Measurements from ENCODE around the gene LY6G6D. TPM values are rescaled to one million over a fixed set of nuclear protein-coding genes. Genes with fewer than 3 reads are reported as not detected.

Gene LY6G6D
- total and polyA plus RNA-seq, 2 of the 13 experiments (the other 11 are each of a cell fraction or from before 2014, with no cell fraction given): not detected

DNA sequence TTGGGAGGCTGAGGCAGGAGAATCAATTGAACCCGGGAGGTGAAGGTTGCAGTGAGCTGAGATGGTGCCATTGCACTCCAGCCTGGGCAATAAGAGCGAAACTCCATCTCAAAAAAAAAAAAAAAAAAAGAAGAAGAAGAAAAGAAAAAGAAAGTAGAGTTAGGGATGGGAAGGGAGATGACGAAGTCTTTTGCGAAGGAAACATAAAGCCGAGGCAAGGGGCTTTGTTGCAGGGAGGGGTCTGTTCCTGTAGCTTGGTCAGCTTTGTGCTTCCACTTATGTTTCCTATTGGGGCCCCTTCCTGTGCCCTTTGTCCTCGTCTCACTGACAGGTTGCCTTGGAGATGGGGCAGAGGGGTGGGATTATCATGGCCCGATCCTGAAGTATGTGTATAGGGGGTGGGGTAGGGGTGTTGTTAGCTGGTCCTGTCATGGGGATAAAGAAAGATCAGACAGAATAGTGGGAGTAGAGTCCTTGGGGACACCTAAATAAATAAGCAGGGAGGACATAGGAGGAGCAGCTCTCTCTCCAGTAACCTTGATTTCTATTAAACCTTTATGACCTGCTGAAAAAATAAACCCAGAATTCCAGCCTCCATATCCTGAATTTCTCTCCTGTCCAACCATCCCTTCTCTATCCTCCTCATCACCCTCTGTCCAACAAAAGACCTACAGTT lies 22.3 kb downstream of the LY6G6D start (continued):
- TF ChIP-seq ZNF24 (IDR thresholded peaks at IDR 0.05) (no peak), ZNF720 (CRISPR knock-in tag; IDR thresholded peaks at IDR 0.05) (no peak), ZKSCAN5 (CRISPR knock-in tag; IDR thresholded peaks at IDR 0.05) (no peak), ZBTB7B (CRISPR knock-in tag; IDR thresholded peaks at IDR 0.05) (peak; percentile 61; the same call in 1 of the 2 replicates), GABPB1 (CRISPR knock-in tag; IDR thresholded peaks at IDR 0.05) (peak; percentile 49; the same call in 1 of the 2 replicates), ASH2L (IDR thresholded peaks at IDR 0.05; ENCODE audit: insufficient read length, low read depth, low read length) (peak; percentile 94), ZNF891 (CRISPR knock-in tag; IDR thresholded peaks at IDR 0.05) (no peak), LCORL (IDR thresholded peaks at IDR 0.05) (no peak), LCORL (CRISPR knock-in tag; IDR thresholded peaks at IDR 0.05) (peak; percentile 71; the same call in 1 of the 2 replicates), ZNF670 (CRISPR knock-in tag; IDR thresholded peaks at IDR 0.05; ENCODE audit: borderline replicate concordance) (no peak), NFRKB (IDR thresholded peaks at IDR 0.05) (no peak), ZBTB38 (CRISPR knock-in tag; IDR thresholded peaks at IDR 0.05) (peak; percentile 30; the same call in 1 of the 2 replicates), ETV5 (CRISPR knock-in tag; IDR thresholded peaks at IDR 0.05; ENCODE audit: borderline replicate concordance) (peak; percentile 96), SYNCRIP (IDR thresholded peaks at IDR 0.05; ENCODE audit: insufficient read depth, low read depth, low read length) (no peak), EHMT2 (IDR thresholded peaks at IDR 0.05; ENCODE audit: borderline replicate concordance, low read depth, low read length) (no peak), POLR2G (IDR thresholded peaks at IDR 0.05; ENCODE audit: low read depth, low read length) (peak; percentile 72), HHEX (CRISPR knock-in tag; IDR thresholded peaks at IDR 0.05) (peak; percentile 67), HMG20B (CRISPR knock-in tag; conservative IDR thresholded peaks at IDR 0.05) (0 out of 2 replicates have a peak, but pooled peaks have one; percentile 49), SP140L (CRISPR knock-in tag; IDR thresholded peaks at IDR 0.05; ENCODE audit: borderline replicate concordance) (no peak), ZNF615 (CRISPR knock-in tag; IDR thresholded peaks at IDR 0.05; ENCODE audit: borderline replicate concordance) (no peak)
- TF ChIP-seq, protein P1, sequence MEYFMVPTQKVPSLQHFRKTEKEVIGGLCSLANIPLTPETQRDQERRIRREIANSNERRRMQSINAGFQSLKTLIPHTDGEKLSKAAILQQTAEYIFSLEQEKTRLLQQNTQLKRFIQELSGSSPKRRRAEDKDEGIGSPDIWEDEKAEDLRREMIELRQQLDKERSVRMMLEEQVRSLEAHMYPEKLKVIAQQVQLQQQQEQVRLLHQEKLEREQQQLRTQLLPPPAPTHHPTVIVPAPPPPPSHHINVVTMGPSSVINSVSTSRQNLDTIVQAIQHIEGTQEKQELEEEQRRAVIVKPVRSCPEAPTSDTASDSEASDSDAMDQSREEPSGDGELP (IDR thresholded peaks at IDR 0.05; ENCODE audit: borderline replicate concordance, low read depth): peak; percentile 38; the same call in 1 of the 2 replicates
- TF ChIP-seq, protein P2, sequence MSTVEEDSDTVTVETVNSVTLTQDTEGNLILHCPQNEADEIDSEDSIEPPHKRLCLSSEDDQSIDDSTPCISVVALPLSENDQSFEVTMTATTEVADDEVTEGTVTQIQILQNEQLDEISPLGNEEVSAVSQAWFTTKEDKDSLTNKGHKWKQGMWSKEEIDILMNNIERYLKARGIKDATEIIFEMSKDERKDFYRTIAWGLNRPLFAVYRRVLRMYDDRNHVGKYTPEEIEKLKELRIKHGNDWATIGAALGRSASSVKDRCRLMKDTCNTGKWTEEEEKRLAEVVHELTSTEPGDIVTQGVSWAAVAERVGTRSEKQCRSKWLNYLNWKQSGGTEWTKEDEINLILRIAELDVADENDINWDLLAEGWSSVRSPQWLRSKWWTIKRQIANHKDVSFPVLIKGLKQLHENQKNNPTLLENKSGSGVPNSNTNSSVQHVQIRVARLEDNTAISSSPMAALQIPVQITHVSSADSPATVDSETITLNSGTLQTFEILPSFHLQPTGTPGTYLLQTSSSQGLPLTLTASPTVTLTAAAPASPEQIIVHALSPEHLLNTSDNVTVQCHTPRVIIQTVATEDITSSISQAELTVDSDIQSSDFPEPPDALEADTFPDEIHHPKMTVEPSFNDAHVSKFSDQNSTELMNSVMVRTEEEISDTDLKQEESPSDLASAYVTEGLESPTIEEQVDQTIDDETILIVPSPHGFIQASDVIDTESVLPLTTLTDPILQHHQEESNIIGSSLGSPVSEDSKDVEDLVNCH (CRISPR knock-in tag; IDR thresholded peaks at IDR 0.05): no peak
- TF ChIP-seq, protein P3, sequence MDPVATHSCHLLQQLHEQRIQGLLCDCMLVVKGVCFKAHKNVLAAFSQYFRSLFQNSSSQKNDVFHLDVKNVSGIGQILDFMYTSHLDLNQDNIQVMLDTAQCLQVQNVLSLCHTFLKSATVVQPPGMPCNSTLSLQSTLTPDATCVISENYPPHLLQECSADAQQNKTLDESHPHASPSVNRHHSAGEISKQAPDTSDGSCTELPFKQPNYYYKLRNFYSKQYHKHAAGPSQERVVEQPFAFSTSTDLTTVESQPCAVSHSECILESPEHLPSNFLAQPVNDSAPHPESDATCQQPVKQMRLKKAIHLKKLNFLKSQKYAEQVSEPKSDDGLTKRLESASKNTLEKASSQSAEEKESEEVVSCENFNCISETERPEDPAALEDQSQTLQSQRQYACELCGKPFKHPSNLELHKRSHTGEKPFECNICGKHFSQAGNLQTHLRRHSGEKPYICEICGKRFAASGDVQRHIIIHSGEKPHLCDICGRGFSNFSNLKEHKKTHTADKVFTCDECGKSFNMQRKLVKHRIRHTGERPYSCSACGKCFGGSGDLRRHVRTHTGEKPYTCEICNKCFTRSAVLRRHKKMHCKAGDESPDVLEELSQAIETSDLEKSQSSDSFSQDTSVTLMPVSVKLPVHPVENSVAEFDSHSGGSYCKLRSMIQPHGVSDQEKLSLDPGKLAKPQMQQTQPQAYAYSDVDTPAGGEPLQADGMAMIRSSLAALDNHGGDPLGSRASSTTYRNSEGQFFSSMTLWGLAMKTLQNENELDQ (CRISPR knock-in tag; IDR thresholded peaks at IDR 0.05; ENCODE audit: borderline replicate concordance): no peak
- TF ChIP-seq, protein P4, sequence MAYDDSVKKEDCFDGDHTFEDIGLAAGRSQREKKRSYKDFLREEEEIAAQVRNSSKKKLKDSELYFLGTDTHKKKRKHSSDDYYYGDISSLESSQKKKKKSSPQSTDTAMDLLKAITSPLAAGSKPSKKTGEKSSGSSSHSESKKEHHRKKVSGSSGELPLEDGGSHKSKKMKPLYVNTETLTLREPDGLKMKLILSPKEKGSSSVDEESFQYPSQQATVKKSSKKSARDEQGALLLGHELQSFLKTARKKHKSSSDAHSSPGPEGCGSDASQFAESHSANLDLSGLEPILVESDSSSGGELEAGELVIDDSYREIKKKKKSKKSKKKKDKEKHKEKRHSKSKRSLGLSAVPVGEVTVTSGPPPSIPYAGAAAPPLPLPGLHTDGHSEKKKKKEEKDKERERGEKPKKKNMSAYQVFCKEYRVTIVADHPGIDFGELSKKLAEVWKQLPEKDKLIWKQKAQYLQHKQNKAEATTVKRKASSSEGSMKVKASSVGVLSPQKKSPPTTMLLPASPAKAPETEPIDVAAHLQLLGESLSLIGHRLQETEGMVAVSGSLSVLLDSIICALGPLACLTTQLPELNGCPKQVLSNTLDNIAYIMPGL (CRISPR knock-in tag; IDR thresholded peaks at IDR 0.05; ENCODE audit: borderline replicate concordance in 1 of 2, low read depth in 1 of 2): peak in 1 of 2 experiments; percentile 11; a peak in 2 of 4 replicates

Data from HepG2 (cell line).